ENCODE results near the gene SNX9. TPM values are rescaled to one million over a fixed set of nuclear protein-coding genes. Genes with fewer than 3 reads are reported as not detected.

Gene SNX9
- polyA plus RNA-seq, 2 of the 4 experiments (the other 2 are of a cell fraction): 13.9 to 29.8 TPM

DNA sequence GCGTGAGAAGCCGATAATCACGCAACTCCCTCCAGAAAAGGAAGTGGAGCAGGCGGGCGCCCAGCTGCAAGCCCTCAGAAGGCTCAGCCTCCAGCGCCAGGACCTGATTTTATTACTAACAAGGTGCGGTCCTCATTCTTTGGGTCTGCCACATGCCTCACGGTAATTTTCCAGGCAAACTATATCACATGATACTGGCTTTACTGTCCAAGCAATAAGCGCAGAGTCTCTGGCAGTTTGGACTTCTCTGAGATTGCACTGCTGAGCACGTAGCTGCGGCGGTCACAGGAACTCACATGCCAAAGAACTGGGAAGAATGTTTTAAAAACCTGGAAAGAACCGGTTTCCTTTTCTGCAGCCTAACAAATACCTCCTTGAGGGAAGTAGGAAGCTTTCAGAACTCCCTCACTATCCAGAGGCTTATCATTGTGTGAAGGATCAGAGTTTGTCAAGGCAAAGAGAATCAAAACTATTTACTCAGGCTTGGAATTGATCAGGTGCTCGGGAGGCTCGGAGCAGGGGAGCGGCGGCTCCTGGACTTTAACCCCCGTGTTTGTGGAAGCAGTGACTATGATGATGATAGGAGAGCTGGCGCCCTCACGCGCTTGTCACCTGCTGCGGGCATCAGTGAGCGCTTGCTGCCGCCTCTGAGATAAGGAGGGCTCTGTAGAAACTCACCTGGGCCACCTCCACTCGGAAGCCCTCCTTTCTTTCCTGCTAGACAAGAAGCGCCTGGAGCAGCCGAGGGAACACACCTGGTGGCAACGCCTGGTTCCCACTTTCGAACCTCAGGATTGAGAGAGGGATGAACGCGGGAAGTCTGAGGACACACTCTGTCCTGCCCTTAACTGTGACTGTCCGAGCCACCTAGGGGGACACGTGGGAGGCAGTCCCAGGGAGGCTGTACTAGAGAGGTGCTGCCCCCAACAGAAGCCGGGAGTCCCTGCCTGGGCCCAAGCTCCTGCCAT lies 131.4 kb downstream of the SNX9 start (continued):
- TF ChIP-seq, protein P1, sequence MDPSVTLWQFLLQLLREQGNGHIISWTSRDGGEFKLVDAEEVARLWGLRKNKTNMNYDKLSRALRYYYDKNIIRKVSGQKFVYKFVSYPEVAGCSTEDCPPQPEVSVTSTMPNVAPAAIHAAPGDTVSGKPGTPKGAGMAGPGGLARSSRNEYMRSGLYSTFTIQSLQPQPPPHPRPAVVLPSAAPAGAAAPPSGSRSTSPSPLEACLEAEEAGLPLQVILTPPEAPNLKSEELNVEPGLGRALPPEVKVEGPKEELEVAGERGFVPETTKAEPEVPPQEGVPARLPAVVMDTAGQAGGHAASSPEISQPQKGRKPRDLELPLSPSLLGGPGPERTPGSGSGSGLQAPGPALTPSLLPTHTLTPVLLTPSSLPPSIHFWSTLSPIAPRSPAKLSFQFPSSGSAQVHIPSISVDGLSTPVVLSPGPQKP (IDR thresholded peaks at IDR 0.05; ENCODE audit: low read depth, low read length): no peak
- no peak for TF ChIP-seq SMC3 (IDR thresholded peaks at IDR 0.05)
- no peak for TF ChIP-seq EHMT2 (IDR thresholded peaks at IDR 0.05; ENCODE audit: low read depth)
- TF ChIP-seq CBX2 (IDR thresholded peaks at IDR 0.05; ENCODE audit: borderline replicate concordance, low read depth): no peak
- TF ChIP-seq PHF8 (IDR thresholded peaks at IDR 0.05; ENCODE audit: borderline replicate concordance, low read depth): no peak
- no peak for TF ChIP-seq JUN (IDR thresholded peaks at IDR 0.05)
- TF ChIP-seq ZNF302 (CRISPR knock-in tag; IDR thresholded peaks at IDR 0.05): no peak
- TF ChIP-seq CBX8 (IDR thresholded peaks at IDR 0.05): no peak

DNA sequence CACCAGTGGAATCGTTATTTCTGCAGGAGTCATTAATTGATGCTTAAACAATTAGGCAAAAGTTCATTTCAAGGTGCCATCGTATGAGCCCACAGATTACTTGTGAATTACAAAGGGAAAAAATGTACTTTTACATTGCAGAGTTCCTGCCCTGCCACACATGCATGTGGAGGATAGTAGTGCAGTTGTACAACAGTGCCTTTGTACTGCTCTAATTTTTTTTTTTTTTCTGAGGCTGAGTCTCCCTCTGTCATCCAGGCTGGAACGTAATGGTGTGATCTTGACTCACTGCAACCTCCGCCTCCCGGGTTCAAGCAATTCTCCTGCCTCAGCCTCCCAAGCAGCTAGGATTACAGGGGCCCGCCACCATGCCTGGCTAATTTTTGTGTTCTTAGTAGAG lies 132.6 kb downstream of the SNX9 start:
- ChIA-PET POLR2A (no interaction called here), CTCF (interaction anchor here (1.1 kb wide), 1 partner anchor 117 kb away, joined by 3 read pairs; no protein-coding TSS in a partner anchor)
- 82% methylated on average over 6 of the region's 6 CpGs for WGBS (ENCODE audit: missing lambda C conversion rate)
- no peak overlapping the region for H3K4me2 ChIP-seq
- H3K4me3 ChIP-seq: no peak overlapping the region
- no peaks in the 10 kb centered on the region for H3K4me1 ChIP-seq
- H3K9me3 ChIP-seq: peaks cover 24% of the 10 kb centered on the region
- FAIRE-seq (no peak), ATAC-seq (no peak), DNase-seq (ENCODE audit: low read depth in 1 of 2, low spot score in 1 of 2) (no peak)
- no peak overlapping the region for H3K27ac ChIP-seq
- TF ChIP-seq FOSB (CRISPR knock-in tag; IDR thresholded peaks at IDR 0.05): no peak
- TF ChIP-seq, protein P2, sequence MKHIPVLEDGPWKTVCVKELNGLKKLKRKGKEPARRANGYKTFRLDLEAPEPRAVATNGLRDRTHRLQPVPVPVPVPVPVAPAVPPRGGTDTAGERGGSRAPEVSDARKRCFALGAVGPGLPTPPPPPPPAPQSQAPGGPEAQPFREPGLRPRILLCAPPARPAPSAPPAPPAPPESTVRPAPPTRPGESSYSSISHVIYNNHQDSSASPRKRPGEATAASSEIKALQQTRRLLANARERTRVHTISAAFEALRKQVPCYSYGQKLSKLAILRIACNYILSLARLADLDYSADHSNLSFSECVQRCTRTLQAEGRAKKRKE (CRISPR knock-in tag; IDR thresholded peaks at IDR 0.05; ENCODE audit: low read depth): no peak
- TF ChIP-seq HOXA7 (CRISPR knock-in tag; IDR thresholded peaks at IDR 0.05): no peak
- TF ChIP-seq CHD4 (IDR thresholded peaks at IDR 0.05; ENCODE audit: borderline replicate concordance): no peak
- no peak for TF ChIP-seq ZFP36 (IDR thresholded peaks at IDR 0.05; ENCODE audit: borderline replicate concordance, partially characterized antibody)
- no peak for TF ChIP-seq RCOR1 (IDR thresholded peaks at IDR 0.05; ENCODE audit: low read depth, low read length)
- TF ChIP-seq, protein P3, sequence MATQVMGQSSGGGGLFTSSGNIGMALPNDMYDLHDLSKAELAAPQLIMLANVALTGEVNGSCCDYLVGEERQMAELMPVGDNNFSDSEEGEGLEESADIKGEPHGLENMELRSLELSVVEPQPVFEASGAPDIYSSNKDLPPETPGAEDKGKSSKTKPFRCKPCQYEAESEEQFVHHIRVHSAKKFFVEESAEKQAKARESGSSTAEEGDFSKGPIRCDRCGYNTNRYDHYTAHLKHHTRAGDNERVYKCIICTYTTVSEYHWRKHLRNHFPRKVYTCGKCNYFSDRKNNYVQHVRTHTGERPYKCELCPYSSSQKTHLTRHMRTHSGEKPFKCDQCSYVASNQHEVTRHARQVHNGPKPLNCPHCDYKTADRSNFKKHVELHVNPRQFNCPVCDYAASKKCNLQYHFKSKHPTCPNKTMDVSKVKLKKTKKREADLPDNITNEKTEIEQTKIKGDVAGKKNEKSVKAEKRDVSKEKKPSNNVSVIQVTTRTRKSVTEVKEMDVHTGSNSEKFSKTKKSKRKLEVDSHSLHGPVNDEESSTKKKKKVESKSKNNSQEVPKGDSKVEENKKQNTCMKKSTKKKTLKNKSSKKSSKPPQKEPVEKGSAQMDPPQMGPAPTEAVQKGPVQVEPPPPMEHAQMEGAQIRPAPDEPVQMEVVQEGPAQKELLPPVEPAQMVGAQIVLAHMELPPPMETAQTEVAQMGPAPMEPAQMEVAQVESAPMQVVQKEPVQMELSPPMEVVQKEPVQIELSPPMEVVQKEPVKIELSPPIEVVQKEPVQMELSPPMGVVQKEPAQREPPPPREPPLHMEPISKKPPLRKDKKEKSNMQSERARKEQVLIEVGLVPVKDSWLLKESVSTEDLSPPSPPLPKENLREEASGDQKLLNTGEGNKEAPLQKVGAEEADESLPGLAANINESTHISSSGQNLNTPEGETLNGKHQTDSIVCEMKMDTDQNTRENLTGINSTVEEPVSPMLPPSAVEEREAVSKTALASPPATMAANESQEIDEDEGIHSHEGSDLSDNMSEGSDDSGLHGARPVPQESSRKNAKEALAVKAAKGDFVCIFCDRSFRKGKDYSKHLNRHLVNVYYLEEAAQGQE (IDR thresholded peaks at IDR 0.05): no peak
- no peak for TF ChIP-seq CHD2 (IDR thresholded peaks at IDR 0.05; ENCODE audit: low read length, partially characterized antibody)
- TF ChIP-seq EHF (CRISPR knock-in tag; IDR thresholded peaks at IDR 0.05): no peak
- TF ChIP-seq, protein P4, sequence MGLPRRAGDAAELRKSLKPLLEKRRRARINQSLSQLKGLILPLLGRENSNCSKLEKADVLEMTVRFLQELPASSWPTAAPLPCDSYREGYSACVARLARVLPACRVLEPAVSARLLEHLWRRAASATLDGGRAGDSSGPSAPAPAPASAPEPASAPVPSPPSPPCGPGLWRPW (IDR thresholded peaks at IDR 0.05): no peak
- TF ChIP-seq BHLHE40 (IDR thresholded peaks at IDR 0.05; ENCODE audit: low read depth, low read length): no peak

Data from A549 (cell line).